Immature natural killer cell (primary cell): ENCODE data around the gene SLC24A3. TPM values are rescaled to one million over a fixed set of nuclear protein-coding genes. Genes with fewer than 3 reads are reported as not detected.
A peak's percentile ranks its signal among the peaks of the same experiment; 100 is the strongest.

Experiments used
- DNase-seq, 3 donors: peaks; one replicate each; pipeline ENCODE4 v3.0.0; 2022; ENCODE audit warnings: mixed read lengths in 1 of 3
- H3K27ac Mint-ChIP-seq, 6 donors: one replicate each; pipeline ENCODE4 v1.8.0; 2020; ENCODE audit warnings: mixed read lengths in 6 of 6, mild to moderate bottlenecking in 5 of 6, inconsistent platforms in 4 of 6, moderate library complexity in 3 of 6
- H3K27me3 Mint-ChIP-seq, 3 donors: one replicate each; pipeline ENCODE4 v1.8.0; 2020 to 2021; ENCODE audit warnings: low read depth in 3 of 3, mild to moderate bottlenecking in 3 of 3, mixed read lengths in 3 of 3, moderate library complexity in 3 of 3, inconsistent platforms in 1 of 3
- H3K36me3 Mint-ChIP-seq, 3 donors: one replicate each; pipeline ENCODE4 v1.8.0; 2020; ENCODE audit warnings: mixed read lengths in 3 of 3, inconsistent platforms in 2 of 3, mild to moderate bottlenecking in 2 of 3
- H3K4me1 Mint-ChIP-seq, 2 donors: one replicate each; pipeline ENCODE4 v1.8.0; 2020; ENCODE audit warnings: inconsistent platforms in 2 of 2, mild to moderate bottlenecking in 2 of 2, mixed read lengths in 2 of 2, moderate library complexity in 1 of 2
- H3K4me3 Mint-ChIP-seq, 5 donors: one replicate each; pipeline ENCODE4 v1.8.0; 2020; ENCODE audit warnings: mild to moderate bottlenecking in 5 of 5, mixed read lengths in 5 of 5, inconsistent platforms in 3 of 5, moderate library complexity in 3 of 5
- H3K9me3 Mint-ChIP-seq, 6 donors: one replicate each; pipeline ENCODE4 v1.8.0; 2020; ENCODE audit warnings: mild to moderate bottlenecking in 6 of 6, mixed read lengths in 6 of 6, inconsistent platforms in 4 of 6, moderate library complexity in 3 of 6
- polyA plus RNA-seq, 3 donors: library from polyadenylated mRNA; unstranded; fragments of 300-500 nt; fragmentation: Illumina TruSeq; gene quantifications; one replicate each; pipeline ENCODE4 v1.2.3, GENCODE V29; 2021

The SLC24A3 gene
- polyA plus RNA-seq, 3 donors from 2014 or later: 0.10 TPM; not detected in 2

GRCh38 chr20:19412254-19412653 lies 199.8 kb downstream of the SLC24A3 start:
- no peak for DNase-seq
- Mint-ChIP-seq H3K4me3 (peak overlapping the region in 1 of 5 donors; percentile 36), H3K4me1 (peaks cover 3 to 7% of the 10 kb centered on the region in 2 donors), H3K27me3 (peaks cover 0 to 2% (median 0%) of the 10 kb centered on the region in 3 donors), H3K36me3 (peaks cover 0 to 6% (median 3%) of the 10 kb centered on the region in 3 donors), H3K27ac (no peak overlapping the region), H3K9me3 (peaks cover 0 to 3% (median 0%) of the 10 kb centered on the region in 6 donors)

- no peak overlapping the region for H3K27ac Mint-ChIP-seq
- H3K9me3 Mint-ChIP-seq: peaks cover 0 to 3% (median 0%) of the 10 kb centered on the region in 6 donors
- DNase-seq: no peak
- H3K27me3 Mint-ChIP-seq: peaks cover 0 to 2% (median 0%) of the 10 kb centered on the region in 3 donors
- H3K36me3 Mint-ChIP-seq: peaks cover 0 to 6% (median 3%) of the 10 kb centered on the region in 3 donors
- H3K4me1 Mint-ChIP-seq: peaks cover 3 to 7% of the 10 kb centered on the region in 2 donors
- no peak overlapping the region for H3K4me3 Mint-ChIP-seq
These were observed 202.2 kb downstream of the SLC24A3 start for GRCh38 chr20:19414600-19414999.

- H3K27me3 Mint-ChIP-seq: no peaks in the 10 kb centered on the region
- no peak for DNase-seq
- peaks cover 0 to 3% (median 0%) of the 10 kb centered on the region in 6 donors for H3K9me3 Mint-ChIP-seq
- H3K36me3 Mint-ChIP-seq: no peaks in the 10 kb centered on the region
- H3K4me3 Mint-ChIP-seq: no peak overlapping the region
- H3K4me1 Mint-ChIP-seq: peaks cover 3 to 7% of the 10 kb centered on the region in 2 donors
- H3K27ac Mint-ChIP-seq: no peak overlapping the region
These were observed 203.3 kb downstream of the SLC24A3 start for GRCh38 chr20:19415786-19416185.

- H3K9me3 Mint-ChIP-seq: peaks cover 0 to 3% (median 0%) of the 10 kb centered on the region in 6 donors
- H3K27ac Mint-ChIP-seq: no peak overlapping the region
- H3K36me3 Mint-ChIP-seq: no peaks in the 10 kb centered on the region
- DNase-seq: no peak
- H3K4me3 Mint-ChIP-seq: no peak overlapping the region
- peaks cover 0 to 2% (median 0%) of the 10 kb centered on the region in 3 donors for H3K27me3 Mint-ChIP-seq
- H3K4me1 Mint-ChIP-seq: peaks cover 3 to 7% of the 10 kb centered on the region in 2 donors
These were observed 204.2 kb downstream of the SLC24A3 start for GRCh38 chr20:19416627-19417026.

- no peak overlapping the region for H3K4me3 Mint-ChIP-seq
- peaks cover 3 to 7% of the 10 kb centered on the region in 2 donors for H3K4me1 Mint-ChIP-seq
- peaks cover 0 to 3% (median 0%) of the 10 kb centered on the region in 6 donors for H3K9me3 Mint-ChIP-seq
- DNase-seq: no peak
- peaks cover 0 to 3% (median 2%) of the 10 kb centered on the region in 3 donors for H3K27me3 Mint-ChIP-seq
- no peak overlapping the region for H3K27ac Mint-ChIP-seq
- no peaks in the 10 kb centered on the region for H3K36me3 Mint-ChIP-seq
These were observed 207.0 kb downstream of the SLC24A3 start for GRCh38 chr20:19419396-19419795.

- H3K36me3 Mint-ChIP-seq: no peaks in the 10 kb centered on the region
- DNase-seq: no peak
- peaks cover 0 to 3% (median 0%) of the 10 kb centered on the region in 6 donors for H3K9me3 Mint-ChIP-seq
- H3K4me1 Mint-ChIP-seq: no peaks in the 10 kb centered on the region
- H3K4me3 Mint-ChIP-seq: no peak overlapping the region
- peaks cover 0 to 5% (median 3%) of the 10 kb centered on the region in 3 donors for H3K27me3 Mint-ChIP-seq
- H3K27ac Mint-ChIP-seq: no peak overlapping the region
These were observed 210.9 kb downstream of the SLC24A3 start for GRCh38 chr20:19423097-19423899.

GRCh38 chr20:19423900-19424620 lies 211.6 kb downstream of the SLC24A3 start:
- Mint-ChIP-seq H3K4me1 (peaks cover 5 to 6% of the 10 kb centered on the region in 2 donors), H3K27me3 (peaks cover 0 to 5% (median 3%) of the 10 kb centered on the region in 3 donors), H3K36me3 (no peaks in the 10 kb centered on the region), H3K9me3 (peaks cover 0 to 3% (median 0%) of the 10 kb centered on the region in 6 donors), H3K4me3 (no peak overlapping the region), H3K27ac (no peak overlapping the region)
- no peak for DNase-seq

GRCh38 chr20:19426356-19426755 lies 213.9 kb downstream of the SLC24A3 start:
- H3K4me3 Mint-ChIP-seq: no peak overlapping the region

GRCh38 chr20:19427480-19427879 lies 215.0 kb downstream of the SLC24A3 start:
- Mint-ChIP-seq H3K9me3 (no peaks in the 10 kb centered on the region), H3K4me1 (peaks cover 7% of the 10 kb centered on the region in 2 donors), H3K4me3 (no peak overlapping the region), H3K27me3 (peaks cover 0 to 6% (median 0%) of the 10 kb centered on the region in 3 donors), H3K27ac (no peak overlapping the region), H3K36me3 (no peaks in the 10 kb centered on the region)
- no peak for DNase-seq

More at GRCh38 chr20:19426356-19426755, 213.9 kb downstream of the SLC24A3 start:
- no peak for DNase-seq
- no peak overlapping the region for H3K27ac Mint-ChIP-seq
- H3K27me3 Mint-ChIP-seq: peaks cover 0 to 5% (median 3%) of the 10 kb centered on the region in 3 donors
- peaks cover 0 to 2% (median 0%) of the 10 kb centered on the region in 6 donors for H3K9me3 Mint-ChIP-seq
- H3K36me3 Mint-ChIP-seq: no peaks in the 10 kb centered on the region
- H3K4me1 Mint-ChIP-seq: peaks cover 7% of the 10 kb centered on the region in 2 donors

- Mint-ChIP-seq H3K4me3 (no peak overlapping the region), H3K36me3 (no peaks in the 10 kb centered on the region), H3K4me1 (peaks cover 7% of the 10 kb centered on the region in 2 donors), H3K27me3 (peaks cover 0 to 6% (median 0%) of the 10 kb centered on the region in 3 donors), H3K9me3 (no peaks in the 10 kb centered on the region), H3K27ac (no peak overlapping the region)
- DNase-seq: no peak
These were observed 215.5 kb downstream of the SLC24A3 start for GRCh38 chr20:19427913-19428312.

GRCh38 chr20:19428324-19428723 lies 215.9 kb downstream of the SLC24A3 start:
- Mint-ChIP-seq H3K27me3 (peaks cover 0 to 6% (median 0%) of the 10 kb centered on the region in 3 donors), H3K9me3 (no peaks in the 10 kb centered on the region), H3K27ac (no peak overlapping the region), H3K4me3 (no peak overlapping the region), H3K36me3 (no peaks in the 10 kb centered on the region), H3K4me1 (peaks cover 7% of the 10 kb centered on the region in 2 donors)
- no peak for DNase-seq

- Mint-ChIP-seq H3K4me3 (no peak overlapping the region), H3K27ac (no peak overlapping the region), H3K9me3 (no peaks in the 10 kb centered on the region), H3K36me3 (no peaks in the 10 kb centered on the region), H3K4me1 (peaks cover 7% of the 10 kb centered on the region in 2 donors), H3K27me3 (peaks cover 0 to 4% (median 0%) of the 10 kb centered on the region in 3 donors)
- no peak for DNase-seq
These were observed 217.1 kb downstream of the SLC24A3 start for GRCh38 chr20:19429538-19429937.

- Mint-ChIP-seq H3K27ac (no peak overlapping the region), H3K9me3 (no peaks in the 10 kb centered on the region)
- no peak for DNase-seq
These were observed 218.3 kb downstream of the SLC24A3 start for GRCh38 chr20:19430641-19431315.

More at GRCh38 chr20:19430641-19431315, 218.3 kb downstream of the SLC24A3 start:
- H3K36me3 Mint-ChIP-seq: no peaks in the 10 kb centered on the region
- no peak overlapping the region for H3K4me3 Mint-ChIP-seq
- peaks cover 0 to 4% (median 0%) of the 10 kb centered on the region in 3 donors for H3K27me3 Mint-ChIP-seq
- peaks cover 7% of the 10 kb centered on the region in 2 donors for H3K4me1 Mint-ChIP-seq
